Panc1 (cell line): Measurements from ENCODE around the gene TNFRSF25.
"Not testable (repeated sequence)": the region's sequence is repeated elsewhere in the genome, so short reads cannot be mapped to it uniquely, and the experiment has no call there.

Experiments
- CTCF ChIP-seq: fragments of 450-650 bp; IDR thresholded peaks from 2 replicates; pipeline ENCODE4 v1.5.1; 2017; ENCODE audit warnings: mild to moderate bottlenecking
- POLR2AphosphoS5 ChIP-seq: IDR thresholded peaks from 2 replicates; pipeline ENCODE4 v1.6.1; 2012; ENCODE audit warnings: mild to moderate bottlenecking, low read depth, low read length, moderate library complexity
- REST ChIP-seq, 2 experiments: IDR thresholded peaks; 2 replicates each; pipeline ENCODE4 v1.6.1; 2011 to 2012; ENCODE audit warnings: low read depth in 2 of 2, control low read depth in 1 of 2, low read length in 1 of 2, mild to moderate bottlenecking in 1 of 2, moderate library complexity in 1 of 2; ENCODE audit not compliant: insufficient read depth in 1 of 2
- SIN3A ChIP-seq: IDR thresholded peaks from 2 replicates; pipeline ENCODE4 v1.6.1; 2012; ENCODE audit warnings: low read depth, mild to moderate bottlenecking, low read length, moderate library complexity, borderline replicate concordance; ENCODE audit not compliant: insufficient read depth
- TCF7L2 ChIP-seq: IDR thresholded peaks from 2 replicates; pipeline ENCODE4 v1.6.1; 2011; ENCODE audit warnings: mild to moderate bottlenecking, low read depth, low read length, inconsistent platforms

- TF ChIP-seq CTCF; SIN3A; REST (IDR thresholded peaks at IDR 0.05; ENCODE audit: insufficient read depth in 1 of 2, low read depth in 2 of 2, low read length in 1 of 2); TCF7L2; POLR2AphosphoS5: not testable (repeated sequence)
These were observed 10.0 kb downstream of the TNFRSF25 start for GRCh38 chr1:6455752-6456520.
